SU-DHL-6 (cell line): ENCODE results near the gene RASGRF2.
"Not testable (repeated sequence)": the region's sequence is repeated elsewhere in the genome, so short reads cannot be mapped to it uniquely, and the experiment has no call there.

Experiments used
- CTCF ChIP-seq: fragments of 200-600 bp; sonication (generic); IDR thresholded peaks from one replicate; pipeline ENCODE4 v1.5.1; 2017; ENCODE audit warnings: antibody characterized with exemption, mild to moderate bottlenecking, low read length, moderate library complexity; ENCODE audit not compliant: insufficient read depth, poor library complexity, severe bottlenecking
- EZH2phosphoT487 ChIP-seq: fragments of 200-600 bp; sonication (generic), shearing (Covaris generic); conservative IDR thresholded peaks from 2 replicates; pipeline ENCODE4 v1.6.1; 2018; ENCODE audit warnings: mild to moderate bottlenecking, antibody characterized with exemption, low read length, moderate library complexity, mixed read lengths

- not testable (repeated sequence) for TF ChIP-seq EZH2phosphoT487, CTCF
Observed at GRCh38 chr5:81028888-81029287, 68.7 kb downstream of the RASGRF2 start.
